IPS-15b (cell line): ENCODE data around the gene SNX27.
"Not testable (repeated sequence)": the region's sequence is repeated elsewhere in the genome, so short reads cannot be mapped to it uniquely, and the experiment has no call there.

Experiments
- H3K27me3 ChIP-seq: one replicate; pipeline ENCODE4 v1.6.1; 2013; ENCODE audit warnings: low read length; ENCODE audit not compliant: control insufficient read depth, insufficient read depth
- H3K36me3 ChIP-seq: one replicate; pipeline ENCODE4 v1.6.1; 2013; ENCODE audit warnings: low read length; ENCODE audit not compliant: control insufficient read depth, insufficient read depth
- H3K4me1 ChIP-seq: one replicate; pipeline ENCODE4 v1.6.1; 2013; ENCODE audit warnings: mild to moderate bottlenecking, low read length; ENCODE audit not compliant: control insufficient read depth, insufficient read depth
- H3K4me3 ChIP-seq: one replicate; pipeline ENCODE4 v1.5.1; 2013; ENCODE audit warnings: low read depth, low read length
- H3K9ac ChIP-seq: one replicate; pipeline ENCODE4 v1.6.1; 2013; ENCODE audit warnings: low read depth, mild to moderate bottlenecking, low read length
- H3K9me3 ChIP-seq: one replicate; pipeline ENCODE4 v1.6.1; 2013; ENCODE audit warnings: mild to moderate bottlenecking, low read length; ENCODE audit not compliant: control insufficient read depth, insufficient read depth

The SNX27 gene

DNA sequence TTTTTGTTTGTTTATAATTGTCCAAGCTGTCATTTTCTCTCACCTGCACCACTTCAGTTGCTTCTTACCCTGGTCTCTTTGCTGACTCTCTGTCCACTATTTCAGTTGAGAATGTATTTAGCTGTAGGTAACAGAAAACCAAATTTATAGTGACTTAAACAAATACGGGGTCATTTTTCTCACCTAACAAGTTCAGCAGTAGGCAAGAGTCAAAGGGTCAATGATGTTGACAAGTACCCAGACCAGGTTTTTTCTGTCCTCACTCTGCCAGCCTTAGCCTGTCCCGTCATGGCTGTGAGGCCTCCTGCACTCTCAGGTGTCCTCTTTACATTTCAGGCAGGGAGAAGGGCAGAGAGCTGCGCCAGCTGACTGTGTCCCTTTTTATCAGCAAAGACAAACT, 121.3 kb downstream of the SNX27 start:
- Histone ChIP-seq H3K36me3 (no peaks in the 10 kb centered on the region), H3K9me3 (peaks cover 10% of the 10 kb centered on the region), H3K4me1 (peaks cover 6% of the 10 kb centered on the region), H3K4me3 (no peak overlapping the region), H3K9ac (no peak overlapping the region), H3K27me3 (no peaks in the 10 kb centered on the region)

DNA sequence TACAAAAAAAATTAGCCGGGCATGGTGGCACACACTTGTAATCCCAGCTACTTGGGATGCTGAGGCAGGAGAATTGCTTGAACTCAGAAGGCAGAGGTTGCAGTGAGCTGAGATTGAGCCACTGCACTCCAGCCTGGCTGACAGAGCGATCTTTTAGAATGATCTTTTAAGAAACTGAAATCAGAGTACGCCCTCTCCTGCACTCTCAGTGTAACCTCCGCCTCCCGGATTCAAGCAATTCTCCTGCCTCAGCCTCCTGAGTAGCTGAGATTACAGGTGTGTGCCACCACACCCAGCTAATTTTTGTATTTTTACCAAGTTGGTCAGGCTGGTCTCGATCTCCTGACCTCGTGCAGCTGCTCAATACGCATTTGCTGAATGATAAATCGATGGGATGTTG, 122.1 kb downstream of the SNX27 start:
- not testable (repeated sequence) for H3K9ac ChIP-seq, H3K36me3 ChIP-seq, H3K27me3 ChIP-seq, H3K4me1 ChIP-seq, H3K4me3 ChIP-seq
- H3K9me3 ChIP-seq, result peaks cover 10% of the 10 kb centered on the region

DNA sequence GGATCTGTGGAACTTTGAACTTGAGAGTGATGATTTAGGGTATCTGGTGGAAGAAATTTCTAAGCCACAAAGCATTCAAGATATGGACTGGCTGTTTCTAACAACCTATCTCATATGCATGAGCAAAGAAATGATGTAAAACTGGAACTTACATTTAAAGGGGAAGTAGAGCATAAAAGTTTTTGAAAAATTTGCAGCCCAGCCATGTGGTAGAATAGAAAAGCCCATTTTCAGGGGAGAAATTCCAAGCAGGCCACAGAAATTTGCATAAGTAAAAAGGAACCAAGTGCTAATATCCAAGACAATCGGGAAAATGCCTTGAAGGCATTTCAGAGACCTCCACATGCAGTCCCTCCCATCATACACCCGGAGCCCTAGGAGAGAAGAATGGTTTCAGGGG, 125.2 kb downstream of the SNX27 start:
- Histone ChIP-seq H3K27me3 (no peaks in the 10 kb centered on the region), H3K4me1 (no peaks in the 10 kb centered on the region), H3K4me3 (no peak overlapping the region), H3K9ac (no peak overlapping the region), H3K9me3 (peaks cover 10% of the 10 kb centered on the region), H3K36me3 (no peaks in the 10 kb centered on the region)

DNA sequence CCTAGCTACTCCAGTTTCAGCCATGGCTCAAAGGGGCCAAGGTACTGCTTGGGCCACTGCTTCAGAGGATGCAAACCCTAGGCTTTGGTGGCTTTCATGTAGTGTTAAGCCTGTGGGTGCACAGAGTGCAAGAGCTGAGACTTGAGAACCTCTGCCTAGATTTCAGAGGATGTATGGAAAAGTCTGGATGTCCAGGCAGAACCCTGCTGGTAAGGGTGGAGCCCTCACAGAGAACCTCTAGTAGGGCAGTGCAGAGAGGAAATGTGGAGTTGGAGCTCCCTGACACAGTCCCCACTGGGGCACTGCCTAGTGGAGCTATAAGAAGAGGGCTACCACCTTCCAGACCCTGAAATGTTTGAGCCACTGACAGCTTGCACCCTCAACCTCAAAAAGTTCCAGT, 125.6 kb downstream of the SNX27 start:
- Histone ChIP-seq H3K36me3 (no peaks in the 10 kb centered on the region), H3K27me3 (no peaks in the 10 kb centered on the region), H3K9ac (no peak overlapping the region), H3K4me1 (no peaks in the 10 kb centered on the region), H3K9me3 (peaks cover 10% of the 10 kb centered on the region), H3K4me3 (no peak overlapping the region)

DNA sequence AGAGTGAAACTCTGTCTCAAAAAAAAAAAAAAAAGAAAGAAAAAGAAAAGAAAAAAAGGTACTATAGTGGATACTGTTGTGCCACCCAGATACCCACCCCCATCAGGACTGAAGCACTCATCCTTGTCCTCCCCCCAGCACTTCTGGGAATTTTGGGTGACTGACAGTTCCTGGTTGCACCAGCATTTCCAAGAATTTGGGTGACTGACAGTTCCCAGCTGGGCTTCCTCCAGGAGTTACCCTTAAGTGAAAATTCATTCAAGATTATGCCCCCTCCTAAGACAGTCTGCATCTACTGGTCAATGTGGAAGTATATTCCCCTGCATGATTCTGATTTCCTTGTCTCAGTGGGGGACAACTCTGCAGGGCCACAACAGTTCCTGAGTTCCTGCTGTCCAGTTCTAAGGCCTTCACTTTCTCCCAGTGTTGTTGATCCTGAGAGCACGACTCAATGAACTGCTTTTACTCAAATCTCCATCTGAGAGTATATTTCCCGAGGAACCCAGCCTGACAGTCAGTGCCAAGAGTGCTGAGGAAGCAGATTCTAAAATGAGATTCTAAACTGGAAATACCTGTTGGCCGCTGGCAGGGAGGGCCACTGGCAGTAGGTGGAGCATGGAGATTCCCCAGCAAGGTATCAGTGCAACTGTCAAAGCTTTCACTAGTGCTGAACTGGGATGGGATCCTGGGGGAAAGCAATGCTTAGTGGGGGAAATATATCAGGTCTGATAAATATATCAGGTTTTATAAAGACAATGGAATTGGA, 127.9 kb downstream of the SNX27 start:
- H3K27me3 ChIP-seq, result no peaks in the 10 kb centered on the region
- H3K9ac ChIP-seq, result no peak overlapping the region
- no peaks in the 10 kb centered on the region for H3K36me3 ChIP-seq
- no peak overlapping the region for H3K4me3 ChIP-seq
- H3K4me1 ChIP-seq, result no peaks in the 10 kb centered on the region
- peaks cover 10% of the 10 kb centered on the region for H3K9me3 ChIP-seq

DNA sequence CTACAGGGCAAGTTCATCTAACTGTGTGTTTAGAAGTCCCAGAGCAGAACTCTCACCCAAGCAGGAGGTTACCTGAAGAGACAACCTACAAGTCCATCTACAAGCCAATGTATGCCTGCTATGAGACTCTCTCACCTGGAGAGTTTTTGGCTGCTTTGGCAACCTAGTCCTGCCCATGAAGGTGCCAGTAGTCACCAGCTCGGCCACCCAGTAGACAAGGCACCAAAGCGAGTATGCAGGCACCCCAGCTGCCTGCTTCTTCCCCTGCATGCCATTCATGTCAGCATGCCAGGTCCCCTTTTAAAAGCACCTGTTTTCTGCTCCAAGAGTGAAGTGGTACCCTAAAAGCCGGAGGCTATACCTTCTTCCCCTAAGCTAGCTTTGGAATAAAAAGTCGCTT, 129.7 kb downstream of the SNX27 start:
- H3K9ac ChIP-seq, result no peak overlapping the region
- H3K4me1 ChIP-seq, result no peaks in the 10 kb centered on the region
- H3K27me3 ChIP-seq, result no peaks in the 10 kb centered on the region
- H3K9me3 ChIP-seq, result peaks cover 10% of the 10 kb centered on the region
- H3K36me3 ChIP-seq, result no peaks in the 10 kb centered on the region
- H3K4me3 ChIP-seq, result no peak overlapping the region
